ENCODE data around the gene C7. TPM values are rescaled to one million over a fixed set of nuclear protein-coding genes. Genes with fewer than 3 reads are reported as not detected.

C7 gene
- total RNA-seq, 1 donor from 2014 or later, result 22.6 TPM

DNA sequence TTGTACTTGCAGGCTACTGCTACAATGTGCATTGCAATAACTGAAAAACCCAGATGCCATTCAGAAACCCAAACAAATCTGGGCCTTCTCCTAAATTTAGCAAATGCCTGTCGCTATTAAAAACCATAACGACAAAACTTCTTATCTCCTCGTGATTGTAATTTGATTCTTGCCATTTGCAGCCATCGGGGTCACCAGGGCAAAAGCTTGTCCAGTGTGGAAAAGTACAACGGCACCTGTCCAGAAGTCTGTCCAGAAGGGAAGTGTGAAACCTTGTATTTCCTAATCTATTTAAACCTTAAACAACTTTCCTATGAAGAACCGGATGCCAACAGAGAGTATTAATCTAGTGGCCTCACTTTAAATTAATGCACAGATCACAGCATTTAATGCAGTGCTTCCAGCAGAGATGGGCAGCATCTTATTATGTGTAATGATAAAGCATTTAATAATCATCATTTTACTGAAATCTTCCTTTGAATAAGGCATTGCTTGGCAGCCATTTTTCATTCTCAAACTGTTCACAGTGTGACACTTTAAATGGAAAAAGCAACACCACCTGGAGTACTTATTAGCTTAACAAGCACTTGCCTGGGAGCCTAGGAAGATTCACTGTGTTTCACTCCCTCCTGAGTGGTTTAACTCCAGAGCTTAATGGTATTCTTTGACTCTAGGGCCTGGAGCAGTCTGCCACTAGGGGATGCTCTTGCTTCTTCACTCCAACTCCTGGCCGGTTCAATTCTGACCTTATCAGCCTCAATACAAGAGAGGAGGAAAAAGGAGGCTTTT lies 4.9 kb upstream of the C7 start:
- Mint-ChIP-seq H3K27ac (no peak overlapping the region), H3K4me1 (peaks cover 9% of the 10 kb centered on the region), H3K36me3 (no peaks in the 10 kb centered on the region), H3K9me3 (no peaks in the 10 kb centered on the region), H3K4me3 (no peak overlapping the region), H3K27me3 (ENCODE audit: low read depth) (no peaks in the 10 kb centered on the region)
- TF ChIP-seq, protein P1, sequence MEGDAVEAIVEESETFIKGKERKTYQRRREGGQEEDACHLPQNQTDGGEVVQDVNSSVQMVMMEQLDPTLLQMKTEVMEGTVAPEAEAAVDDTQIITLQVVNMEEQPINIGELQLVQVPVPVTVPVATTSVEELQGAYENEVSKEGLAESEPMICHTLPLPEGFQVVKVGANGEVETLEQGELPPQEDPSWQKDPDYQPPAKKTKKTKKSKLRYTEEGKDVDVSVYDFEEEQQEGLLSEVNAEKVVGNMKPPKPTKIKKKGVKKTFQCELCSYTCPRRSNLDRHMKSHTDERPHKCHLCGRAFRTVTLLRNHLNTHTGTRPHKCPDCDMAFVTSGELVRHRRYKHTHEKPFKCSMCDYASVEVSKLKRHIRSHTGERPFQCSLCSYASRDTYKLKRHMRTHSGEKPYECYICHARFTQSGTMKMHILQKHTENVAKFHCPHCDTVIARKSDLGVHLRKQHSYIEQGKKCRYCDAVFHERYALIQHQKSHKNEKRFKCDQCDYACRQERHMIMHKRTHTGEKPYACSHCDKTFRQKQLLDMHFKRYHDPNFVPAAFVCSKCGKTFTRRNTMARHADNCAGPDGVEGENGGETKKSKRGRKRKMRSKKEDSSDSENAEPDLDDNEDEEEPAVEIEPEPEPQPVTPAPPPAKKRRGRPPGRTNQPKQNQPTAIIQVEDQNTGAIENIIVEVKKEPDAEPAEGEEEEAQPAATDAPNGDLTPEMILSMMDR (IDR thresholded peaks at IDR 0.05; ENCODE audit: unreplicated experiment), result peak; percentile 60
- DNase-seq (ENCODE audit: low spot score in 2 of 2, unreplicated experiment in 2 of 2), result peak in 1 of 2 experiments; percentile 42

DNA sequence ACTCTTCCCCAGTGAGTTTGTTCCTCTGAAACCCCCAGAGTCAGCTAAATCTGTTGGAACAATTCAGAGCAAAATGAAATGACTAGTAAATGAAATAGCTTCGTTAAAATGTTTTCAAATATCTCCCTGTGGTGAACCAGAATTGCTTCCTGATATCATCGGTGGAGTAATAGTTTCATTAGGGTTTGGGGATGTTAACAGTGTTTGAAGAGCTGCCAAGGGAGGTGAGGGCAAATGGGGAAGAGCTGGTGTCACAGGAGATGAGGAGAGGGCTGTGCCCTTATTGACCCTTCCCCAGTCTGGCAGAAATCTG lies 4.3 kb upstream of the C7 start:
- Mint-ChIP-seq H3K9me3 (no peaks in the 10 kb centered on the region), H3K4me3 (no peak overlapping the region), H3K27ac (no peak overlapping the region), H3K4me1 (peaks cover 11% of the 10 kb centered on the region), H3K36me3 (no peaks in the 10 kb centered on the region), H3K27me3 (ENCODE audit: low read depth) (no peaks in the 10 kb centered on the region)
- no peak for DNase-seq (ENCODE audit: low spot score in 2 of 2, unreplicated experiment in 2 of 2)
- TF ChIP-seq, protein P1 (IDR thresholded peaks at IDR 0.05; ENCODE audit: unreplicated experiment), result no peak

DNA sequence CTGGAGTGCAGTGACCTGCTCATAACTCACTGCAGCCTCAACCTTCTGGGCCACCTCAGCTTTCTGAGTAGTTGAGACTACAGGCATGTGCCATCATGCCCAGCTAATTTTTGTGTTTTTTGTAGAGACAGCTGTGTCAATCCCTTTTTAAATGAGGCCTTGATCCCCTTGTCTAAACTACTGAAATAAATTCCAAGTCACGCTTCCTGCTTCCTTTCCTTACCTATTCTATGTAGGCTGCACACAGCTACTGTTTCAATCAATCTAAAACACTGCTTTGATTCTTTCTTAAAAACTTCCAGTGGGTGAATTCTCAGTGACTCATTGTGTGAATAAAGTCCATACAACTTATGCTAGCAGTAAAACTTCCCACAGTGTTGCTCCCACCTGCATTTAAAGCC lies 2.9 kb upstream of the C7 start:
- Mint-ChIP-seq H3K27me3 (ENCODE audit: low read depth) (no peaks in the 10 kb centered on the region), H3K4me3 (no peak overlapping the region), H3K9me3 (no peaks in the 10 kb centered on the region), H3K36me3 (no peaks in the 10 kb centered on the region), H3K4me1 (peaks cover 11% of the 10 kb centered on the region), H3K27ac (no peak overlapping the region)
- TF ChIP-seq, protein P1 (IDR thresholded peaks at IDR 0.05; ENCODE audit: unreplicated experiment), result no peak
- no peak for DNase-seq (ENCODE audit: low spot score in 2 of 2, unreplicated experiment in 2 of 2)

DNA sequence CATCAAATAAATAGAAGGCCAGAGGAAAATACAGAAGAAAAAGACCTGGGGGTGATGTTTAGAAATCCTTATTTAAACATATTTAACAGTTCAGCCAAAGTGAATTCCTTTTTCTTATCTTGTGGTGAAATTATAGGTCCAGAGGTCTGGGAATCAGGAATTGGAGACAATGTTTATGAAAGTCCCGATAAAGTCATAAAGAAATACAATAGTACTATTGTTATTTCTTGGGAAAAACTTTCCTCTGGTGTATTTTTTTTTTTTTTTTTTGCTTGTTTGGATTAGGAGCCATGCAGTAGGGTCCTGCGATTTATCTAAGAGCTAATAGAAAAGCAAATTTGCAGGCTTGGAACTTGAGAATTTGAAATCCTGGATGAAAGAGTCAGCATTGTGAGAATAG lies 426 bp downstream of the C7 start:
- DNase-seq (ENCODE audit: low spot score in 2 of 2, unreplicated experiment in 2 of 2), result no peak
- Mint-ChIP-seq H3K27ac (no peak overlapping the region), H3K4me1 (peaks cover 8% of the 10 kb centered on the region), H3K27me3 (ENCODE audit: low read depth) (no peaks in the 10 kb centered on the region), H3K36me3 (no peaks in the 10 kb centered on the region), H3K9me3 (no peaks in the 10 kb centered on the region), H3K4me3 (peak overlapping the region; percentile 42)
- TF ChIP-seq, protein P1 (IDR thresholded peaks at IDR 0.05; ENCODE audit: unreplicated experiment), result no peak

DNA sequence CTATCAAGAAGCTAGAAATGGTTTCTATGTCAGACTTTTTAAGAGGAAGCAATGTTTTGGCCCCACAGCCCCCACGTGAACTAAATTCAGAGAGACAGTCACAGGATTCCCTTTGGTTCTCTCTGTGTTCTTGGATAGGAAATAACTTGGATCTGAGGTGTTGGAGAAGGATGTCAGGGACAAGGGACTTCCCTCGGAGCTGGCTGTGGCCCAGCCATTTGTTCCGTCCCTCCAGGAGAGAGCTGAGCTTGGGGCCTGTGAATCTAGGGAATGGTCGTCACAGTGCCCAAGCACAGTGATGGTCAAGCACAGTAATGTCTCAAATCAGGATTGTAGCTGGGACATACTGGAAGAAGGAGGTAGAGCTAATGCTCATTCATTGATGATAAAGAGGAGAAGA lies 2.0 kb downstream of the C7 start:
- no peak overlapping the region for H3K4me3 Mint-ChIP-seq
- peaks cover 5% of the 10 kb centered on the region for H3K4me1 Mint-ChIP-seq
- H3K27ac Mint-ChIP-seq, result no peak overlapping the region
- no peaks in the 10 kb centered on the region for H3K36me3 Mint-ChIP-seq
- no peaks in the 10 kb centered on the region for H3K9me3 Mint-ChIP-seq
- TF ChIP-seq, protein P1 (IDR thresholded peaks at IDR 0.05; ENCODE audit: unreplicated experiment), result no peak
- H3K27me3 Mint-ChIP-seq (ENCODE audit: low read depth), result no peaks in the 10 kb centered on the region
- DNase-seq (ENCODE audit: low spot score in 2 of 2, unreplicated experiment in 2 of 2), result no peak

Measured in mesothelial cell of epicardium (in vitro differentiated cells).